ENCODE measurements around the gene OR5B17. TPM values are rescaled to one million over a fixed set of nuclear protein-coding genes. Genes with fewer than 3 reads are reported as not detected.

OR5B17 gene
- total and polyA plus RNA-seq, 10 of the 15 experiments (the other 5 are each of a cell fraction or from before 2014, with no cell fraction given), result not detected

DNA sequence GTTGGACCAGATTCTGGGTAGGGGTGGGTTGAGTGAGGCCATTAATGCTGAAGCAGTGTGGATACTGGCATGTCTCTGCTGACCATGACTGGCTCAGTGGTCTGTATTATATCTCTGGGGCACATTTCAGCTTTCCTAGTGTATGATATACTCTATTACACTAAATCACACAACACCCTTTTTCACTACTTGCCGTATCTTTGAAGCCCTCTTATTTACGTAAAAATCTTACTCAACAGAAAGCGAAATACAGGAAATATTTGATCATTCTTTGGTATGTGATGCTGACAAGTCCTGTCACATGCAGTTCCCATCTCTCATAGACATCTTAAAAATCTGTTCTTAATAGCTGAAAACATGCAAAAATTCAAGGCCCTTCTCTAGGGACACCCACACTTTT is 40.3 kb downstream of the OR5B17 start:
- ChIA-PET CTCF (no interaction called here), RAD21 (ENCODE audit: unreplicated experiment) (no interaction called here), SMC1A (ENCODE audit: uncharacterized antibody, unreplicated experiment) (interaction anchor here (1.0 kb wide), 1 partner anchor 650 kb away, joined by 3 read pairs; no protein-coding TSS in a partner anchor), POLR2A (no interaction called here)
- intact Hi-C loops (cut with micrococcal nuclease; ENCODE audit: unreplicated experiment), result no loop called here
- 19% methylated on average over 3 of the region's 3 CpGs for WGBS (ENCODE audit: insufficient coverage, insufficient replicate concordance, low lambda C conversion rate, missing lambda C conversion rate)
- in situ Hi-C loops (cut with MboI), result no loop called here
- Histone ChIP-seq H3K9ac (ENCODE audit: control insufficient read depth, insufficient read depth, low read length) (no peak overlapping the region), H3K4me1 (ENCODE audit: control insufficient read depth, insufficient read depth, low read length) (no peaks in the 10 kb centered on the region), H3K27me3 (replicated peaks in 1 of 2; ENCODE audit: control insufficient read depth in 2 of 2, insufficient read depth in 2 of 2, low read length in 1 of 2) (no peaks in the 10 kb centered on the region), H3K4me2 (ENCODE audit: control insufficient read depth, insufficient read depth) (no peak overlapping the region), H3K79me2 (ENCODE audit: control insufficient read depth, insufficient read depth, low read length) (no peaks in the 10 kb centered on the region), H2AFZ (ENCODE audit: control insufficient read depth, low read depth, low read length) (no peak overlapping the region), H3K36me3 (ENCODE audit: control insufficient read depth in 2 of 2, insufficient read depth in 2 of 2, low read length in 1 of 2) (no peaks in the 10 kb centered on the region), H3K4me3 (no peak overlapping the region), H3K27ac (ENCODE audit: control insufficient read depth, insufficient read depth) (no peak overlapping the region), H4K20me1 (ENCODE audit: control insufficient read depth, insufficient read depth) (no peaks in the 10 kb centered on the region), H3K9me3 (replicated peaks; ENCODE audit: control insufficient read depth, insufficient read depth, low read length) (no peaks in the 10 kb centered on the region)
- ATAC-seq (no peak), DNase-seq (ENCODE audit: low read depth, low spot score) (no peak), FAIRE-seq (no peak)
- no peak for TF ChIP-seq PML (IDR thresholded peaks at IDR 0.05; ENCODE audit: low read length)
- TF ChIP-seq BACH1 (IDR thresholded peaks at IDR 0.05; ENCODE audit: borderline replicate concordance), result no peak
- no peak for TF ChIP-seq ZNF274 (IDR thresholded peaks at IDR 0.05; ENCODE audit: insufficient read depth, insufficient read length)
- no peak for TF ChIP-seq ZZZ3 (IDR thresholded peaks at IDR 0.05; ENCODE audit: control insufficient read depth, insufficient read length, low read depth)
- TF ChIP-seq, protein P1, sequence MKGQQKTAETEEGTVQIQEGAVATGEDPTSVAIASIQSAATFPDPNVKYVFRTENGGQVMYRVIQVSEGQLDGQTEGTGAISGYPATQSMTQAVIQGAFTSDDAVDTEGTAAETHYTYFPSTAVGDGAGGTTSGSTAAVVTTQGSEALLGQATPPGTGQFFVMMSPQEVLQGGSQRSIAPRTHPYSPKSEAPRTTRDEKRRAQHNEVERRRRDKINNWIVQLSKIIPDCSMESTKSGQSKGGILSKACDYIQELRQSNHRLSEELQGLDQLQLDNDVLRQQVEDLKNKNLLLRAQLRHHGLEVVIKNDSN (IDR thresholded peaks at IDR 0.05; ENCODE audit: borderline replicate concordance, extremely low read length, insufficient read depth, low read depth, low read length), result no peak
- no peak for TF ChIP-seq WRNIP1 (IDR thresholded peaks at IDR 0.05; ENCODE audit: borderline replicate concordance, low read depth, low read length)
- no peak for TF ChIP-seq POLR2AphosphoS5 (IDR thresholded peaks at IDR 0.05; ENCODE audit: low read length)
- TF ChIP-seq PAX5 (IDR thresholded peaks at IDR 0.05; ENCODE audit: borderline replicate concordance, low read depth, low read length), result no peak
- TF ChIP-seq, protein P2, sequence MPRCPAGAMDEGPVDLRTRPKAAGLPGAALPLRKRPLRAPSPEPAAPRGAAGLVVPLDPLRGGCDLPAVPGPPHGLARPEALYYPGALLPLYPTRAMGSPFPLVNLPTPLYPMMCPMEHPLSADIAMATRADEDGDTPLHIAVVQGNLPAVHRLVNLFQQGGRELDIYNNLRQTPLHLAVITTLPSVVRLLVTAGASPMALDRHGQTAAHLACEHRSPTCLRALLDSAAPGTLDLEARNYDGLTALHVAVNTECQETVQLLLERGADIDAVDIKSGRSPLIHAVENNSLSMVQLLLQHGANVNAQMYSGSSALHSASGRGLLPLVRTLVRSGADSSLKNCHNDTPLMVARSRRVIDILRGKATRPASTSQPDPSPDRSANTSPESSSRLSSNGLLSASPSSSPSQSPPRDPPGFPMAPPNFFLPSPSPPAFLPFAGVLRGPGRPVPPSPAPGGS (IDR thresholded peaks at IDR 0.05; ENCODE audit: borderline replicate concordance, insufficient read depth, low read depth, low read length, poor library complexity, severe bottlenecking), result no peak
- TF ChIP-seq, protein P3, sequence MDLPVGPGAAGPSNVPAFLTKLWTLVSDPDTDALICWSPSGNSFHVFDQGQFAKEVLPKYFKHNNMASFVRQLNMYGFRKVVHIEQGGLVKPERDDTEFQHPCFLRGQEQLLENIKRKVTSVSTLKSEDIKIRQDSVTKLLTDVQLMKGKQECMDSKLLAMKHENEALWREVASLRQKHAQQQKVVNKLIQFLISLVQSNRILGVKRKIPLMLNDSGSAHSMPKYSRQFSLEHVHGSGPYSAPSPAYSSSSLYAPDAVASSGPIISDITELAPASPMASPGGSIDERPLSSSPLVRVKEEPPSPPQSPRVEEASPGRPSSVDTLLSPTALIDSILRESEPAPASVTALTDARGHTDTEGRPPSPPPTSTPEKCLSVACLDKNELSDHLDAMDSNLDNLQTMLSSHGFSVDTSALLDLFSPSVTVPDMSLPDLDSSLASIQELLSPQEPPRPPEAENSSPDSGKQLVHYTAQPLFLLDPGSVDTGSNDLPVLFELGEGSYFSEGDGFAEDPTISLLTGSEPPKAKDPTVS (IDR thresholded peaks at IDR 0.05; ENCODE audit: low read depth, low read length), result no peak
- TF ChIP-seq RUNX3 (IDR thresholded peaks at IDR 0.05; ENCODE audit: low read length), result no peak
- no peak for TF ChIP-seq CHD1 (IDR thresholded peaks at IDR 0.05; ENCODE audit: low read depth, low read length)
- BruUV-seq (replicated peaks), result no TSS peak

Data from GM12878 (cell line).